HT-29 (cell line): Measurements from ENCODE around the gene BEAN1. TPM values are rescaled to one million over a fixed set of nuclear protein-coding genes. Genes with fewer than 3 reads are reported as not detected.
"Not testable (repeated sequence)": the region's sequence is repeated elsewhere in the genome, so short reads cannot be mapped to it uniquely, and the experiment has no call there.

Source experiments
- DNase-seq: peaks from one replicate; pipeline ENCODE4 v3.0.0-alpha.2; 2015; ENCODE audit warnings: low spot score
- total RNA-seq: library from RNA; depleted of rRNA; stranded (reverse); fragments of >200 nt; shearing (Covaris generic); gene quantifications from 2 replicates; pipeline ENCODE4 v1.2.3, GENCODE V29; 2014

The BEAN1 gene
- total RNA-seq, 1 experiment from 2014 or later, result not detected

DNA sequence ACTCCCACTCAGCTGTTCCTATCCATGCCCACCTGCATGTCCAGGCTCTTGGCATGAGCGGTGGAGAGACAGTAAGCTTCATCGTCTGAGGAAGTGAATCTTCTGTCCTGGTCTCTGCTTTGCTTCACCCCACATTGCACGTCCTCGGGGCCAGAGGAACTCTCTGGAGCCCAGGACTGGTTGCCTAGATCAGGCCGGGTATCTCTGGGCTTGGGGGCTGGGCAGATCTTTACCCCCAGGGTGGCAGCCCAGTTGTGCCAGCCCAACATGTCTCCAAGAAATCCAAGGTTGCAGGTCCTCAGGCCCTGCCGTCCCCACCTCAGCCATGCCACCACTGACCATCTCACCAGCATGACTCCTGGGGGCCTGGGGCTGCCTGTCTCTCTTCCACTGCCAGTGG, 58.3 kb downstream of the BEAN1 start:
- no peak for DNase-seq

DNA sequence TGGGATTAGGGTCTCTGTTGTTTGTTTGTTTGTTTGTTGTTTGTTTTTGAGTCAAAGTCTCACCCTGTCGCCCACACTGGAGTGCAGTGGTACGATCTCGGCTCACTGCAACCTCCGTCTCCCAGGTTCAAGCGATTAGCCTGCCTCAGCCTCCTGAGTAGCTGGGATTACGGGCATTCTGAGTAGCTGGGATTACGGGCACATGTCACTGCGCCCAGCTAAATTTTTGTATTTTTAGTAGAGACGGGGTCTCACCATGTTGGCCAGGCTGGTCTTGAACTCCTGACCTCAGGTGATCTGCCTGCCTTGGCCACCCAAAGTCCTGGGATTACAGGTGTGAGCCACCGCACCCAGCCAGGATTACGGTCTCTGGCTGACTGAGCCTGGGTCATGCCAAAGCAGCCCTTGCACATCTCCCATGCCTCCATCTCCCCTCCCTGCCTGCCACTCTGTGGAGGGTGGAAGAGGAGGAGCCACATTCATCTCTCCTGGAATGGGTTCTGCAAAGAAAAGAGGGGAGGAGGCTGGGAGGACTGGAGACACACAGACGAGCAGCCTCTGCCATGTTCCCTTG, 59.2 kb downstream of the BEAN1 start:
- no peak for DNase-seq

GRCh38 chr16:66486773-66487579, 59.9 kb downstream of the BEAN1 start:
- DNase-seq, result no peak

GRCh38 chr16:66487580-66488275, 60.6 kb downstream of the BEAN1 start:
- DNase-seq, result no peak

DNA sequence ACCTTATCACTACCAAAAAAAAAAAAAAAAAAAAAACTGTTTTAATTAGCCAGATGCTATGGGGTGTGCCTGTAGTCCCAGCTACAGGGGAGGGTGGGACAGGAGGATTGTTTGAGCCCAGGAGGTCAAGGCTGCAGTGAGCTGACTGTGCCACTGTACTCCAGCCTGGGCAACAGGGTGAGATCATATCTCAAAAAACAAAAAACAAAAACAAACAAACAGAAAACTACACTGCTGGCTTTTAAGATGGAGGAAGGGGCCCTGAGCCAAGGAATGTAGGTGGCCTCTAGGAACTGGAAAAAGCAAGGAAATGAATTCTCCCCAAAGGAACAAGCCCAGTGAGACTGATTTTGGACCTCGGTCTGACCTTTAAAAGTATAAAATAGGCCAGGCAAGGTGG, 61.4 kb downstream of the BEAN1 start:
- DNase-seq, result no peak

DNA sequence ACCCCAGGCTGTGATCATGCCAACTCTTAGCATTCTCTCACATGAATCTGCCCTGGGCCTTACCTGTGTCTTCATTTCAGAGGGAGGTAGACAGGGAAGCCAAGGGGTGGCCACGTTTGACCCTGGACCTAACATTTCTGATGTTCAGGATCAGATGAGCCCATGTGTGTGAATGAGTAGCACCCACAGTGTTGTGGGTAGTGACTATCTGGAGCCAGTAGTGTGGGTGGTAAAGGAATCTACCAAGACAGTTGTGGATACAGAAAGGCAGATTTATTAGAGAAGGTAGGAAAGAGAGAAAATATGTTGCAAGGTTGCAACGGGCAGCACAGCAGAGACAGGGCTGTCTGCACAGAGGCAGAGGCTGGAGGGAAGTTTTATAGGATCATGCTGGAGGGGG, 62.3 kb downstream of the BEAN1 start:
- DNase-seq, result no peak

DNA sequence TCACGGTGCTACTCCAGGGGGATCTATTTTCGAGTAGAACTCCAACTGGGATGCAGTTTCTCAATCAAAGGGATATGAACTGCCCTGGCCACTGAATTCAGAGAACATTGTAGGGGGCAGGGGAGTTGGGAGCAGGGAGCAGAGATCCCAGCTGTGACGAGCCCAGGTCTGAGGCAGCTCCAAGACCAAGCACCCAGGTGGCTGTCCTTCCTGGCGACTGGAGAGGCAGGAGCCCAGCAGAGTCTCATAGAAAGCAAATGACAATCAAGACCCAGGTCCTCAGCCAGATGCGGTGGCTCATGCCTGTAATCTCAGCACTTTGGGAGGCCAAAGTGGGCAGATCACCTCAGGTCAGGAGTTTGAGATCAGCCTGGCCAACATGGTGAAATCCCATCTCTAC, 62.7 kb downstream of the BEAN1 start:
- DNase-seq, result no peak

GRCh38 chr16:66490774-66491715, 64.0 kb downstream of the BEAN1 start:
- no peak for DNase-seq

- DNase-seq, result no peak
Observed at GRCh38 chr16:66491716-66492064, 64.6 kb downstream of the BEAN1 start.

DNA sequence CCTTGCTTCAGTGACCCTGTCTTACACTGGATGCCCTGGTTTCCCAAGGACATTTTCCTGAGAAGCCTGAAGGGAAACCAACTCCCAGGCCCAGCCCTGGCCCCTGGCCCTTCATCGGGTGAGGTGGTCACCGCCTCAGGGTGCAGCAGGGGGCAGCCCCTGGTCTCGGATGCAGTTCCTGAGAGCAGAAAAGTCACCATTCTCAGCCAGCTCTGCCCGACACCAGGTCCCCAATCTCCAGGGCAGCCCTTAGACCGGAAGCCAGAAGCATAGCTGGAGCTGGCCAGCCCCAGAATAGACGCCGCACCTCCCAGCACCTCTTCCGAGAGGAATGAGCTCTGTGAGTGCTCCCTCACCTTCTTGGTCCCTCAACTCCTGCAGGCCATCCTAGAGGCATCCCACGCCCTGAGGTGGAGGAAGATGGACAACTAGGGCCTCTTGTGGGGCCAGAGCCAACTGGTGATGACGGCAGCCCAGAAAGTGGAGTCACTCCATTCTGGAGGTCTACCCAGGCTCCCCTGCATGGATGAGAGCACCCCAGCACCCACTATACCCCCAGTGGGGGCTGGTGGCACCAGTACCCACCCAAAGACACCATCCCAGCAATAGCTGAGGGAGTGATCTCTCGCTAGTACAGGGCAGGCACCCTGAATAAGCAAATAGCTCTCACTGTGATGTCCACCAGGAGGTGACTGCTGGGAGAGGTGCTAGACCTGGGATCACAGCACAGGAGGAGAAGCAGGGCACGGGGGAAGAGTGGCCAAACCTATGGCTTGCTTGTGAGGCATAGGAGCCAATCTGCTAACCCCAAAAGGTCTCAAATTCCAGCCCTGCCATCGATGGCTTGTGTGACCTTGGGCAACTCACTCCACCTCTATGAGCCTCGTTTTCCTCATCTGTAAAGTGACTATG, 66.7 kb downstream of the BEAN1 start:
- DNase-seq, result no peak

GRCh38 chr16:66494916-66495315, 67.8 kb downstream of the BEAN1 start:
- DNase-seq, result no peak

DNA sequence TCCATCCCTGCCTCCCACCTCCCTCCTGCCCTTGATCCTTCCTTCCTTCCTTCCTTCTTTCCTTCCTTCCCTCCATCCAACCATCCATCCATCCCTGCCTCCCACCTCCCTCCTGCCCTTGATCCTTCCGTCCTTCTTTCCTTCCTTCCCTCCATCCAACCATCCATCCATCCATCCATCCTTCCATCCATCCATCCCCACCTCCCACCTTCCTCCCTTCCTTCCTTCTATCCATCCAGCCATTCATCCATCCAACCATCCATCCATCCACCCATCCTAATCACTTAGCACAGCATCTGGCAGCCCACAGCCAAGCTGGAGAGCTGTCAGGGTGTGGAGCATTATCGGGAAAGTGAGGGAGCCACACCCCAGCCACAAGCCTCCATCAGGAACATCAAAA, 68.3 kb downstream of the BEAN1 start:
- no peak for DNase-seq

- not testable (repeated sequence) for DNase-seq
Observed at GRCh38 chr16:66496226-66496625, 69.1 kb downstream of the BEAN1 start.

- not testable (repeated sequence) for DNase-seq
Observed at GRCh38 chr16:66497921-66498320, 70.8 kb downstream of the BEAN1 start.

DNA sequence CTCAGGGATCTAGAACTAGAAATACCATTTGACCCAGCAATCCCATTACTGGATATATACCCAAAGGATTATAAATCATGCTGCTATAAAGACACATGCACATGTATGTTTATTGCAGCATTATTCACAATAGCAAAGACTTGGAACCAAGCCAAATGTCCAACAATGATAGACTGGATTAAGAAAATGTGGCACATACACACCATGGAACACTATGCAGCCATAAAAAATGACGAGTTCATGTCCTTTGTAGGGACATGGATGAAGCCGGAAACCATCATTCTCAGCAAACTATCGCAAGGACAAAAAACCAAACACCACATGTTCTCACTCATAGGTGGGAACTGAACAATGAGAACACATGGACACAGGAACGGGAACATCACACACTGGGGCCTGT, 74.5 kb downstream of the BEAN1 start:
- DNase-seq, result not testable (repeated sequence)

- no peak for DNase-seq
Observed at GRCh38 chr16:66502020-66502913, 75.2 kb downstream of the BEAN1 start.

DNA sequence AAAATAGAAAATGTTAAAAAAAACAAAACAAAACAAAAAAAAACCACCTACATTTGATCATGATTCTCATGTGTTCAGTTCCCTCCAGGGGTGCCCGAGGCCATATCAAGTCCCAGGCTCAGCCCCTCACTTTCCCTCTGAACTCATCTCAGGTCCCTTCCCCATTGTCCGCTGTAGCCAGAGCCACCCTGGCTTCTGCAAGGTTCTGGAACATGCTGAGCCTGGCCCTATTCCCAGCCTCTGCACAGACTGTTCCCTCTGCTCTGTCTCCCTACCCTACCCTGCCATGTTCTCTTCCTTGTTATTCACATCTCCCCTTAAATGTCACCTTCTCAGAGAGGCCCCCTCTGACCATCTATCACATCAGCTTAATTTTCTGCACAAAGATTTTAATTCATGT, 75.9 kb downstream of the BEAN1 start:
- DNase-seq, result no peak

DNA sequence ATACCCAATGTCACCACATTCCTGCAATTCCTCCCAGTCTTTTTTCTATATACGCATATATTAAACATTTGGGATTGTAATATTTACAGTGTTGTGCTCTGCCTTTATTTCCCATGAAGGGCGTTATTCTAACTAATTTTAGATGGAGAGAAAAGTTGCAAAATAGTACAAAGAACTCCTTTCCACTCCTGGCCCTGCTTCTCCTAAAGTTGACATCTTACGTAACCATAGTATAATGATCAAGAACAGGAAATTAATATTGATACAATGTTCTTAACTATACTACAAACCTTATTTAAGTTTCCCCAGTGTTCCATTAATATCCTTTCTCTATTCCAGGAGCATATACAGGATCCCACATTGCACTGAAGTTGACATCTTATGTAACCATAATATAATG, 76.5 kb downstream of the BEAN1 start:
- DNase-seq, result no peak

DNA sequence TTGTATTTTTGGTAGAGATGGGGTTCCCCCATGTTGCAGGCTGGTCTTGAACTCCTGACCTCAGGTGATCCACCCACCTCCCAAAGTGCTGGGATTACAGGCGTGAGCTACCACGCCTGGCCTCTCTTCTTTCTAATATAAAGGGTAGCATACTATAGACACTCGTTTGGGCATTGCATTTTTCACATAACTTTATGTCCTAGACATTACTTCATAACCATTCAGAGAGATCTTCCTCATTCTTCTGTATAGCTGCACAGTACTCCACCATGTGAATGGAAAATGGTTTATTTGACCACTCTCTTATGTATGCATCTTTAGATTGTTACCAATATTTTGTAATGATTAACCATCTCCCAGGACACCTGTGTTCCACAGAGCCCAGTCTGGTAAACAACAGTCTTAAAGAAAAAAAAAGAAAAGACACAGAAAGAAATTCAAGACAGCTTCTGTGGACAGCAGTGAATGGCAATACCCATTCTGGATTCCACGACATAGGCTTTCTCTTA, 80.7 kb downstream of the BEAN1 start:
- no peak for DNase-seq
